Left ventricle myocardium inferior (tissue), 1 donor: ENCODE results near the gene PABPC1L. TPM values are rescaled to one million over a fixed set of nuclear protein-coding genes. Genes with fewer than 3 reads are reported as not detected.
A peak's percentile ranks its signal among the peaks of the same experiment; 100 is the strongest.

Source experiments
- DNase-seq: peaks from one replicate; pipeline ENCODE4 v3.0.0-alpha.2; 2020
- H3K27ac ChIP-seq: fragments of 200-600 bp; replicated peaks from 2 replicates; pipeline ENCODE4 v1.8.0; 2021
- H3K27me3 ChIP-seq: fragments of 200-600 bp; 2 replicates; pipeline ENCODE4 v1.8.0; 2021; ENCODE audit warnings: low read depth
- H3K36me3 ChIP-seq: fragments of 200-600 bp; 2 replicates; pipeline ENCODE4 v1.8.0; 2021
- H3K4me1 ChIP-seq: fragments of 200-600 bp; 2 replicates; pipeline ENCODE4 v1.8.0; 2021
- H3K4me3 ChIP-seq: fragments of 200-600 bp; 2 replicates; pipeline ENCODE4 v1.8.0; 2021; ENCODE audit warnings: mild to moderate bottlenecking, moderate library complexity
- H3K9me3 ChIP-seq: fragments of 200-600 bp; replicated peaks from 2 replicates; pipeline ENCODE4 v1.8.0; 2021
- intact Hi-C: fragments of 100-400 bp; cut with micrococcal nuclease; formaldehyde crosslinking; loops from one replicate; pipeline ENCODE4 v1.11.0; 2022
- total RNA-seq: library from RNA; stranded (reverse); fragmentation: NEBNext Ultra II Directional; extraction: Animal tissue kit (Norgen Biotek cat#: 25700); gene quantifications from one replicate; pipeline ENCODE4 v1.2.1, GENCODE V29; 2021
- TF ChIP-seq, protein P1 (sequence below): fragments of 200-600 bp; IDR thresholded peaks from 2 replicates; pipeline ENCODE4 v1.8.0; 2021; ENCODE audit warnings: antibody characterized with exemption, mild to moderate bottlenecking, borderline replicate concordance
- donor health status: DM: no; HTN: yes; CAD: no; lungs with severe emphysema.

Gene PABPC1L
- total RNA-seq, 1 donor from 2014 or later = 2.4 TPM

DNA sequence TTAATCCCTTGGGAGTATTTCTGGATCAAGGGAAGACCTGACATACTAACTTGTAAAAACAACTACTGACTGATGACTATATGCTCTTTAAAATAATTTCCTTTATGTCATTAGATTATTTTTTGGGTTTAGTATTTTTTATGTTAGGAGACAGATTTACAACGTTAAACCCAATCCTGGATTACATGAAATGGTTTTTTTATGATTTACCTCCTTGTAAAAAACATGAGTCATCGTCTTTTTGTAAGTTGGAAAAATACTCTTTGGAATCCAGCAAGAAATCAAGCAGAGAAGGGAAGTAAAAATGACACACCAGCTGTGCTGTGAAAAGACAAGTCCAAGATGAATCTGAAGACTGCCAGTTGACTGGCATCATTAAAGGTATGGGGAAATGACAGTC, 63.2 kb downstream of the PABPC1L start:
- intact Hi-C loops = no loop called here
- no peak for DNase-seq
- H3K36me3 ChIP-seq = peaks cover 40% of the 10 kb centered on the region

DNA sequence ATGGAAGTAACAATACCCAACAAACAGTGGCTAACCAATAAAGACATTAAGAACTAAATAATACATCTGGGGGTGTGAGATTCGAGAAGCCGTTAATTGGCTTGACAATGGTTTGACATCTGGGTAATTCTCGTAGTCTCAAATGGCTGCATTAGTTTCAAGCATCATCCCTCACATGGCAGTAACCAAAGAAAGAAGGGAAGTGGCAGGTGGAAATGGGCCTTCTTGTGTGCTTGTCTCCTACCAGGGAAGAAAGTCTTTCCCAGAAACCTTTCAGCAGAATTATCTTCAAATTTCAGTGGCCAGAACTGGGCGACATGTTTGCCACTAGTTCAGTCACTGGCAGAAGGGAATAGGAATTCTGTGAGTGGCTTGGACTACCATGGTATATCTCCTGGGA, 66.8 kb downstream of the PABPC1L start:
- Histone ChIP-seq H3K27ac (no peak overlapping the region), H3K27me3 (no peaks in the 10 kb centered on the region), H3K36me3 (peaks cover 72% of the 10 kb centered on the region), H3K4me3 (no peak overlapping the region), H3K4me1 (no peaks in the 10 kb centered on the region), H3K9me3 (no peaks in the 10 kb centered on the region)
- no peak for DNase-seq
- TF ChIP-seq, protein P1, sequence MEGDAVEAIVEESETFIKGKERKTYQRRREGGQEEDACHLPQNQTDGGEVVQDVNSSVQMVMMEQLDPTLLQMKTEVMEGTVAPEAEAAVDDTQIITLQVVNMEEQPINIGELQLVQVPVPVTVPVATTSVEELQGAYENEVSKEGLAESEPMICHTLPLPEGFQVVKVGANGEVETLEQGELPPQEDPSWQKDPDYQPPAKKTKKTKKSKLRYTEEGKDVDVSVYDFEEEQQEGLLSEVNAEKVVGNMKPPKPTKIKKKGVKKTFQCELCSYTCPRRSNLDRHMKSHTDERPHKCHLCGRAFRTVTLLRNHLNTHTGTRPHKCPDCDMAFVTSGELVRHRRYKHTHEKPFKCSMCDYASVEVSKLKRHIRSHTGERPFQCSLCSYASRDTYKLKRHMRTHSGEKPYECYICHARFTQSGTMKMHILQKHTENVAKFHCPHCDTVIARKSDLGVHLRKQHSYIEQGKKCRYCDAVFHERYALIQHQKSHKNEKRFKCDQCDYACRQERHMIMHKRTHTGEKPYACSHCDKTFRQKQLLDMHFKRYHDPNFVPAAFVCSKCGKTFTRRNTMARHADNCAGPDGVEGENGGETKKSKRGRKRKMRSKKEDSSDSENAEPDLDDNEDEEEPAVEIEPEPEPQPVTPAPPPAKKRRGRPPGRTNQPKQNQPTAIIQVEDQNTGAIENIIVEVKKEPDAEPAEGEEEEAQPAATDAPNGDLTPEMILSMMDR = no peak
- intact Hi-C loops = no loop called here

More for the DNA sequence above, 63.2 kb downstream of the PABPC1L start:
- Histone ChIP-seq H3K27me3 (no peaks in the 10 kb centered on the region), H3K9me3 (no peaks in the 10 kb centered on the region), H3K4me1 (peaks cover 23% of the 10 kb centered on the region), H3K4me3 (no peak overlapping the region), H3K27ac (no peak overlapping the region)
- TF ChIP-seq, protein P1 = no peak

DNA sequence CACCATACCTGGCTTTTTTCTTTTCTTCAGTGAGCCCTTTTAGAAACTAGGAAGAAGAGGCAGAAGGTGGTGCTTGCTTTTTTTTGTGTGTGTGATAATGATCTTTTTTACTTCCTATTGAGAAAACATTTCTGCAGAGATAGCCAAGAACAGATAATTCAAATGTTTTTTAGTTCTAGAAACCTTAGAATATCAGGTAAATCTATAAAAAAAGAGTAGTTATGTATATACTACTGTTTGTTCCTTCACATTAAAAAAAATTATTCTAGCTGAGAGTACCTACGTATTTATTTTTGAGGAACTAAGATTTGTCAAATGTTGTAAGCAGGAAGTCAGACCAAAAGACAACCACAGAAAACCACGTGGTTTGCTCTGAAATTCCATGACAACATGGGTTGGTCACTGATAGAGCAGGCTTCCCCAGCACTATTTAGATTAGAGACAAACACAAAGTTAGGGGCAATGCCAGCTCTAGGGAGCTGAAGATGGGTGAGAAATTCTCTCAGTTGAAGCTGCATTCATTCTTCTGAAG, 69.3 kb downstream of the PABPC1L start:
- Histone ChIP-seq H3K36me3 (peaks cover 62% of the 10 kb centered on the region), H3K27ac (peak overlapping the region; percentile 24), H3K4me3 (no peak overlapping the region), H3K27me3 (no peaks in the 10 kb centered on the region), H3K9me3 (no peaks in the 10 kb centered on the region), H3K4me1 (no peaks in the 10 kb centered on the region)
- TF ChIP-seq, protein P1 = no peak
- intact Hi-C loops = no loop called here
- DNase-seq = no peak

DNA sequence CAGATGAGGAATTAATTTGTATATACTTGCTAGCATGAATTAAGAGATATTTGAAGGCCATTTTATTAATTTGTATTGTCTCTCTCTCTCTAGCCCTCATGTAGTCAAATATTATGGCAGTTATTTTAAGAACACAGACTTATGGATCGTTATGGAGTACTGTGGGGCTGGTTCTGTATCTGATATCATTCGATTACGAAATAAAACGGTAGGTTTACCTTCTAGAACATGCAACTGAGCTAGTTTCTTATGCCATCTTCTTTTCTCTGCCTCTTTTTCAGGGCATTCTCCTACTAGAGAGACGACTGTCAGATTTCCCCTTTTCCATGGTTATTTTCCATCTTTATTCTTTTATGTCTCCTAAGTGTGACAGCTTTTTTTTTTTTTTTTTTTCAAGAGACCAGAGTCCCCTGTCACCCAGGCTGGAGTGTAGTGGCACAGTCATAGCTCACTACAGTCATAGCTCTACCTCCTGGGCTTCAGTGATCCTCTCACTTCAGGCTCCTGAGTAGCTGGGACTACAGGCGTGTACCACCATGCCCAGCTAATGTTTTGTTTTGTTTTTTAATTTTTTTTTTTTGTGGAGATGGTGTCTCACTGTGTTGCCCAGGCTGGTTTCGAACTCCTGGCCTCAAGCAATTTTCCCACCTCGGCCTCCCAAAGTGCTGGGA, 72.0 kb downstream of the PABPC1L start:
- no peaks in the 10 kb centered on the region for H3K27me3 ChIP-seq
- no peak overlapping the region for H3K27ac ChIP-seq
- peaks cover 68% of the 10 kb centered on the region for H3K36me3 ChIP-seq
- intact Hi-C loops = no loop called here
- TF ChIP-seq, protein P1 = no peak
- no peak for DNase-seq
- H3K4me1 ChIP-seq = no peaks in the 10 kb centered on the region
- no peaks in the 10 kb centered on the region for H3K9me3 ChIP-seq
- H3K4me3 ChIP-seq = no peak overlapping the region

DNA sequence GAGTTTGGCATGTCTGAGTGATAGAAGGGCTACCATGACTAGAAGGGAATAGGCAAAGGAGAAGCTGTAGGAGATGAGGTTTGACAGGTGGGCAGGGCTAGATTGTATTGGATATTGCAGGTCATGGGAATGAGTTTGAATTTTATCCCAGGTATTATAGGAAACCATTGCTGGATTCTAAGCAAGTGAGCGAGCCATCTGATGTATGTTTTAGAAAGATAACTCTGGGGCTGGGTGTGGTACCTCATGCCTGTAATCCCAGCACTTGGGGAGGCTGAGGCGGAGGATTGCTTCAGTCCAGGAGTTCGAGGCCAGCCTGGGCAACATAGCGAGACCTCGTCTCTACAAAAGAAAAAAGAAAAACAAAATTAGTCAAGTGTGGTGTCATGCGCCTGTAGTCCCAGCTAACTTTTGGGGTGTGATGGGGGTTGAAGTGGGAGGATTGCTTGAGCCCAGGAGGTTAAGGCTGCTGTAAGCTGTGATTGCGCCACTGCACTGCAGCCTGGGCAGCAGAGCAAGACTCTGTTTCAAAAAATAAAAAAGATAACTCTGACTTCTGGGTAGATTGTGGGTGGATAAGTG, 73.3 kb downstream of the PABPC1L start:
- Histone ChIP-seq H3K27ac (no peak overlapping the region), H3K27me3 (no peaks in the 10 kb centered on the region), H3K4me3 (no peak overlapping the region), H3K4me1 (no peaks in the 10 kb centered on the region), H3K9me3 (no peaks in the 10 kb centered on the region), H3K36me3 (peaks cover 80% of the 10 kb centered on the region)
- intact Hi-C loops = no loop called here
- no peak for DNase-seq
- TF ChIP-seq, protein P1 = no peak
